Measurements from ENCODE around the gene ARHGEF33. TPM values are rescaled to one million over a fixed set of nuclear protein-coding genes. Genes with fewer than 3 reads are reported as not detected.

ARHGEF33 gene
- total and polyA plus RNA-seq, 2 of the 13 experiments (the other 11 are each of a cell fraction or from before 2014, with no cell fraction given), result 0.04 TPM; not detected in 1

- TF ChIP-seq ZNF609 (CRISPR knock-in tag; IDR thresholded peaks at IDR 0.05; ENCODE audit: borderline replicate concordance), result peak; percentile 82; the same call in 1 of the 2 replicates
- no peak for TF ChIP-seq ZNF138 (CRISPR knock-in tag; IDR thresholded peaks at IDR 0.05; ENCODE audit: low read depth)
- TF ChIP-seq CREBL2 (CRISPR knock-in tag; IDR thresholded peaks at IDR 0.05; ENCODE audit: borderline replicate concordance), result no peak
- no peak for TF ChIP-seq NRL (CRISPR knock-in tag; IDR thresholded peaks at IDR 0.05; ENCODE audit: borderline replicate concordance)
- peak; percentile 85 for TF ChIP-seq MBD4 (IDR thresholded peaks at IDR 0.05; ENCODE audit: borderline replicate concordance, low read length)
- TF ChIP-seq RARA (CRISPR knock-in tag; IDR thresholded peaks at IDR 0.05), result peak; percentile 54; the same call in 1 of the 2 replicates
- TF ChIP-seq, protein P1, sequence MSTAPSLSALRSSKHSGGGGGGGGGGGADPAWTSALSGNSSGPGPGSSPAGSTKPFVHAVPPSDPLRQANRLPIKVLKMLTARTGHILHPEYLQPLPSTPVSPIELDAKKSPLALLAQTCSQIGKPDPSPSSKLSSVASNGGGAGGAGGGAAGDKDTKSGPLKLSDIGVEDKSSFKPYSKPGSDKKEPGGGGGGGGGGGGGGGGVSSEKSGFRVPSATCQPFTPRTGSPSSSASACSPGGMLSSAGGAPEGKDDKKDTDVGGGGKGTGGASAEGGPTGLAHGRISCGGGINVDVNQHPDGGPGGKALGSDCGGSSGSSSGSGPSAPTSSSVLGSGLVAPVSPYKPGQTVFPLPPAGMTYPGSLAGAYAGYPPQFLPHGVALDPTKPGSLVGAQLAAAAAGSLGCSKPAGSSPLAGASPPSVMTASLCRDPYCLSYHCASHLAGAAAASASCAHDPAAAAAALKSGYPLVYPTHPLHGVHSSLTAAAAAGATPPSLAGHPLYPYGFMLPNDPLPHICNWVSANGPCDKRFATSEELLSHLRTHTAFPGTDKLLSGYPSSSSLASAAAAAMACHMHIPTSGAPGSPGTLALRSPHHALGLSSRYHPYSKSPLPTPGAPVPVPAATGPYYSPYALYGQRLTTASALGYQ (CRISPR knock-in tag; IDR thresholded peaks at IDR 0.05), result peak; percentile 85
- peak; percentile 59 for TF ChIP-seq CEBPG (CRISPR knock-in tag; IDR thresholded peaks at IDR 0.05)
- no peak for TF ChIP-seq NFIB (CRISPR knock-in tag; IDR thresholded peaks at IDR 0.05; ENCODE audit: borderline replicate concordance)
- no peak for TF ChIP-seq RELA (CRISPR knock-in tag; IDR thresholded peaks at IDR 0.05)
- no peak for TF ChIP-seq RBFOX2 (IDR thresholded peaks at IDR 0.05; ENCODE audit: low read depth, low read length)
- TF ChIP-seq ZNF329 (CRISPR knock-in tag; IDR thresholded peaks at IDR 0.05; ENCODE audit: low read depth), result no peak
- no peak for TF ChIP-seq ZNF773 (CRISPR knock-in tag; IDR thresholded peaks at IDR 0.05; ENCODE audit: borderline replicate concordance)
- TF ChIP-seq KDM6A (CRISPR knock-in tag; IDR thresholded peaks at IDR 0.05; ENCODE audit: low read depth), result peak; percentile 99
- no peak for TF ChIP-seq ARID2 (CRISPR knock-in tag; IDR thresholded peaks at IDR 0.05; ENCODE audit: borderline replicate concordance)
- TF ChIP-seq, protein P2, sequence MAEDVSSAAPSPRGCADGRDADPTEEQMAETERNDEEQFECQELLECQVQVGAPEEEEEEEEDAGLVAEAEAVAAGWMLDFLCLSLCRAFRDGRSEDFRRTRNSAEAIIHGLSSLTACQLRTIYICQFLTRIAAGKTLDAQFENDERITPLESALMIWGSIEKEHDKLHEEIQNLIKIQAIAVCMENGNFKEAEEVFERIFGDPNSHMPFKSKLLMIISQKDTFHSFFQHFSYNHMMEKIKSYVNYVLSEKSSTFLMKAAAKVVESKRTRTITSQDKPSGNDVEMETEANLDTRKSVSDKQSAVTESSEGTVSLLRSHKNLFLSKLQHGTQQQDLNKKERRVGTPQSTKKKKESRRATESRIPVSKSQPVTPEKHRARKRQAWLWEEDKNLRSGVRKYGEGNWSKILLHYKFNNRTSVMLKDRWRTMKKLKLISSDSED (CRISPR knock-in tag; IDR thresholded peaks at IDR 0.05), result no peak
- TF ChIP-seq TMF1 (CRISPR knock-in tag; IDR thresholded peaks at IDR 0.05; ENCODE audit: low read depth), result no peak
- no peak for TF ChIP-seq ZNF552 (CRISPR knock-in tag; IDR thresholded peaks at IDR 0.05; ENCODE audit: borderline replicate concordance)
- peak; percentile 80 for TF ChIP-seq PPARG (CRISPR knock-in tag; conservative IDR thresholded peaks at IDR 0.05)
- TF ChIP-seq HMG20A (CRISPR knock-in tag; IDR thresholded peaks at IDR 0.05; ENCODE audit: borderline replicate concordance), result peak; percentile 91; the same call in 1 of the 2 replicates
- TF ChIP-seq NFIC (IDR thresholded peaks at IDR 0.05; ENCODE audit: low read length), result peak; percentile 96
- TF ChIP-seq MEIS2 (CRISPR knock-in tag; IDR thresholded peaks at IDR 0.05), result 0 out of 2 replicates have a peak, but pooled peaks have one; percentile 42
Observed at GRCh38 chr2:38981670-38982357, 92.1 kb downstream of the ARHGEF33 start (continued).
